Measurements from ENCODE around the gene SUMO2.
"Not testable (repeated sequence)": the region's sequence is repeated elsewhere in the genome, so short reads cannot be mapped to it uniquely, and the experiment has no call there.

The SUMO2 gene

GRCh38 chr17:75133607-75134347 is 49.0 kb downstream of the SUMO2 start:
- not testable (repeated sequence) for H3K4me3 ChIP-seq (ENCODE audit: insufficient read depth, low read depth, low read length, poor library complexity, severe bottlenecking); H3K9me3 ChIP-seq (ENCODE audit: control insufficient read depth, low read length); DNase-seq; H3K27me3 ChIP-seq (replicated peaks; ENCODE audit: control insufficient read depth, insufficient read depth, low read length, poor library complexity, severe bottlenecking); H3K27ac ChIP-seq (ENCODE audit: insufficient read depth, low read length, poor library complexity, severe bottlenecking)
- Histone ChIP-seq H3K36me3 (ENCODE audit: control insufficient read depth, insufficient read depth, low read length) (peaks cover 15% of the 10 kb centered on the region), H3K4me1 (ENCODE audit: control insufficient read depth, insufficient read depth, low read length, poor library complexity, severe bottlenecking) (peaks cover 11% of the 10 kb centered on the region)

GRCh38 chr17:75133001-75133400 is 49.8 kb downstream of the SUMO2 start:
- no peak overlapping the region for H3K27ac ChIP-seq (ENCODE audit: insufficient read depth, low read length, poor library complexity, severe bottlenecking)
- peaks cover 11% of the 10 kb centered on the region for H3K4me1 ChIP-seq (ENCODE audit: control insufficient read depth, insufficient read depth, low read length, poor library complexity, severe bottlenecking)
- no peaks in the 10 kb centered on the region for H3K9me3 ChIP-seq (ENCODE audit: control insufficient read depth, low read length)
- no peak for DNase-seq
- peaks cover 15% of the 10 kb centered on the region for H3K36me3 ChIP-seq (ENCODE audit: control insufficient read depth, insufficient read depth, low read length)
- no peaks in the 10 kb centered on the region for H3K27me3 ChIP-seq (replicated peaks; ENCODE audit: control insufficient read depth, insufficient read depth, low read length, poor library complexity, severe bottlenecking)
- no peak overlapping the region for H3K4me3 ChIP-seq (ENCODE audit: insufficient read depth, low read depth, low read length, poor library complexity, severe bottlenecking)

- not testable (repeated sequence) for DNase-seq; H3K27me3 ChIP-seq (replicated peaks; ENCODE audit: control insufficient read depth, insufficient read depth, low read length, poor library complexity, severe bottlenecking)
- peaks cover 15% of the 10 kb centered on the region for H3K36me3 ChIP-seq (ENCODE audit: control insufficient read depth, insufficient read depth, low read length)
Measured at GRCh38 chr17:75132018-75133000, 50.5 kb downstream of the SUMO2 start.

GRCh38 chr17:75131278-75132017 is 51.3 kb downstream of the SUMO2 start, which contains the start of gene NT5C:
Gene NT5C, minus strand, starts transcription at chr17:75131742. Its CDS starts 35 bp downstream, at chr17:75131707.
- H3K27ac ChIP-seq (ENCODE audit: insufficient read depth, low read length, poor library complexity, severe bottlenecking) = peak within 1 kb of the TSS; percentile 71
- H3K4me3 ChIP-seq (ENCODE audit: insufficient read depth, low read depth, low read length, poor library complexity, severe bottlenecking) = peak within 1 kb of the TSS; percentile 90
- peak in 2 of 3 donors; percentile 24 to 51 for DNase-seq
- no peaks in the 10 kb centered on the region for H3K27me3 ChIP-seq (replicated peaks; ENCODE audit: control insufficient read depth, insufficient read depth, low read length, poor library complexity, severe bottlenecking)
- peaks cover 15% of the 10 kb centered on the region for H3K36me3 ChIP-seq (ENCODE audit: control insufficient read depth, insufficient read depth, low read length)
- H3K4me1 ChIP-seq (ENCODE audit: control insufficient read depth, insufficient read depth, low read length, poor library complexity, severe bottlenecking) = peaks cover 11% of the 10 kb centered on the region
- no peaks in the 10 kb centered on the region for H3K9me3 ChIP-seq (ENCODE audit: control insufficient read depth, low read length)

More at GRCh38 chr17:75132018-75133000, 50.5 kb downstream of the SUMO2 start:
- H3K4me1 ChIP-seq (ENCODE audit: control insufficient read depth, insufficient read depth, low read length, poor library complexity, severe bottlenecking) = peaks cover 11% of the 10 kb centered on the region
- H3K4me3 ChIP-seq (ENCODE audit: insufficient read depth, low read depth, low read length, poor library complexity, severe bottlenecking) = peak overlapping the region; percentile 90
- not testable (repeated sequence) for H3K9me3 ChIP-seq (ENCODE audit: control insufficient read depth, low read length)
- H3K27ac ChIP-seq (ENCODE audit: insufficient read depth, low read length, poor library complexity, severe bottlenecking) = peak overlapping the region; percentile 71

GRCh38 chr17:75130632-75131277 is 52.0 kb downstream of the SUMO2 start:
- no peak for DNase-seq
- peaks cover 14% of the 10 kb centered on the region for H3K36me3 ChIP-seq (ENCODE audit: control insufficient read depth, insufficient read depth, low read length)
- H3K4me3 ChIP-seq (ENCODE audit: insufficient read depth, low read depth, low read length, poor library complexity, severe bottlenecking) = peak overlapping the region; percentile 90
- H3K27me3 ChIP-seq (replicated peaks; ENCODE audit: control insufficient read depth, insufficient read depth, low read length, poor library complexity, severe bottlenecking) = no peaks in the 10 kb centered on the region
- peaks cover 16% of the 10 kb centered on the region for H3K4me1 ChIP-seq (ENCODE audit: control insufficient read depth, insufficient read depth, low read length, poor library complexity, severe bottlenecking)
- H3K27ac ChIP-seq (ENCODE audit: insufficient read depth, low read length, poor library complexity, severe bottlenecking) = peak overlapping the region; percentile 71
- H3K9me3 ChIP-seq (ENCODE audit: control insufficient read depth, low read length) = no peaks in the 10 kb centered on the region

- no peaks in the 10 kb centered on the region for H3K9me3 ChIP-seq (ENCODE audit: control insufficient read depth, low read length)
- H3K4me3 ChIP-seq (ENCODE audit: insufficient read depth, low read depth, low read length, poor library complexity, severe bottlenecking) = peak overlapping the region; percentile 90
- DNase-seq = no peak
- H3K27me3 ChIP-seq (replicated peaks; ENCODE audit: control insufficient read depth, insufficient read depth, low read length, poor library complexity, severe bottlenecking) = no peaks in the 10 kb centered on the region
- H3K36me3 ChIP-seq (ENCODE audit: control insufficient read depth, insufficient read depth, low read length) = peaks cover 8% of the 10 kb centered on the region
- H3K4me1 ChIP-seq (ENCODE audit: control insufficient read depth, insufficient read depth, low read length, poor library complexity, severe bottlenecking) = peaks cover 20% of the 10 kb centered on the region
- H3K27ac ChIP-seq (ENCODE audit: insufficient read depth, low read length, poor library complexity, severe bottlenecking) = peak overlapping the region; percentile 71
Measured at GRCh38 chr17:75130059-75130631, 52.6 kb downstream of the SUMO2 start.

GRCh38 chr17:75129576-75129975 is 53.2 kb downstream of the SUMO2 start:
- H3K27ac ChIP-seq (ENCODE audit: insufficient read depth, low read length, poor library complexity, severe bottlenecking) = no peak overlapping the region
- peaks cover 8% of the 10 kb centered on the region for H3K36me3 ChIP-seq (ENCODE audit: control insufficient read depth, insufficient read depth, low read length)
- H3K9me3 ChIP-seq (ENCODE audit: control insufficient read depth, low read length) = no peaks in the 10 kb centered on the region
- peaks cover 26% of the 10 kb centered on the region for H3K4me1 ChIP-seq (ENCODE audit: control insufficient read depth, insufficient read depth, low read length, poor library complexity, severe bottlenecking)
- no peaks in the 10 kb centered on the region for H3K27me3 ChIP-seq (replicated peaks; ENCODE audit: control insufficient read depth, insufficient read depth, low read length, poor library complexity, severe bottlenecking)
- no peak overlapping the region for H3K4me3 ChIP-seq (ENCODE audit: insufficient read depth, low read depth, low read length, poor library complexity, severe bottlenecking)
- no peak for DNase-seq

GRCh38 chr17:75128694-75129505 is 53.9 kb downstream of the SUMO2 start:
- H3K4me1 ChIP-seq (ENCODE audit: control insufficient read depth, insufficient read depth, low read length, poor library complexity, severe bottlenecking) = peaks cover 33% of the 10 kb centered on the region
- no peaks in the 10 kb centered on the region for H3K9me3 ChIP-seq (ENCODE audit: control insufficient read depth, low read length)

More at GRCh38 chr17:75128694-75129505, 53.9 kb downstream of the SUMO2 start:
- peaks cover 8% of the 10 kb centered on the region for H3K36me3 ChIP-seq (ENCODE audit: control insufficient read depth, insufficient read depth, low read length)
- H3K27me3 ChIP-seq (replicated peaks; ENCODE audit: control insufficient read depth, insufficient read depth, low read length, poor library complexity, severe bottlenecking) = no peaks in the 10 kb centered on the region
- no peak overlapping the region for H3K4me3 ChIP-seq (ENCODE audit: insufficient read depth, low read depth, low read length, poor library complexity, severe bottlenecking)
- no peak overlapping the region for H3K27ac ChIP-seq (ENCODE audit: insufficient read depth, low read length, poor library complexity, severe bottlenecking)
- no peak for DNase-seq
